SK-N-MC (cell line): ENCODE data around the gene IFNGR2.
"Not testable (repeated sequence)": the region's sequence is repeated elsewhere in the genome, so short reads cannot be mapped to it uniquely, and the experiment has no call there.

Source experiments
- DNase-seq: peaks from one replicate; pipeline ENCODE4 v3.0.0-alpha.2; 2011; ENCODE audit warnings: low read depth, low spot score
- H3K27ac ChIP-seq: fragments of 200-600 bp; sonication (generic); 2 replicates; pipeline ENCODE4 v1.5.1; 2016; ENCODE audit warnings: mixed run types
- H3K36me3 ChIP-seq: fragments of 200-600 bp; sonication (generic); 2 replicates; pipeline ENCODE4 v1.6.1; 2017; ENCODE audit warnings: antibody characterized with exemption, low read length, mixed read lengths; ENCODE audit not compliant: insufficient read depth
- H3K4me3 ChIP-seq: fragments of 200-600 bp; sonication (generic); 2 replicates; pipeline ENCODE4 v1.5.1; 2016
- H3K9ac ChIP-seq: fragments of 200-600 bp; sonication (generic); 2 replicates; pipeline ENCODE4 v1.8.0; 2017; ENCODE audit warnings: mixed run types, mixed read lengths; ENCODE audit not compliant: insufficient read length
- H3K9me3 ChIP-seq: fragments of 200-600 bp; sonication (generic); 2 replicates; pipeline ENCODE4 v1.6.1; 2017; ENCODE audit warnings: low read depth, mild to moderate bottlenecking, antibody characterized with exemption, low read length, moderate library complexity, mixed read lengths
- EZH2 ChIP-seq: fragments of 200-600 bp; sonication (generic); IDR thresholded peaks from one replicate; pipeline ENCODE4 v1.6.1; 2017; ENCODE audit warnings: antibody characterized with exemption
- FOXP2 ChIP-seq: optimal IDR thresholded peaks from 2 replicates; pipeline ENCODE3; 2011; ENCODE audit warnings: mild to moderate bottlenecking, moderate library complexity; ENCODE audit not compliant: insufficient read depth; ENCODE audit errors: extremely low read length, control extremely low read depth
- POLR2AphosphoS5 ChIP-seq: IDR thresholded peaks from 2 replicates; pipeline ENCODE4 v1.6.1; 2012; ENCODE audit warnings: mild to moderate bottlenecking, low read depth, low read length, borderline replicate concordance

IFNGR2 gene

GRCh38 chr21:33371366-33371765 is 31.8 kb upstream of the IFNGR2 start:
- H3K27ac ChIP-seq: no peak overlapping the region
- no peak for DNase-seq
- no peak overlapping the region for H3K9ac ChIP-seq
- no peak for TF ChIP-seq FOXP2
- no peak for TF ChIP-seq POLR2AphosphoS5
- TF ChIP-seq EZH2: no peak
- peaks cover 5% of the 10 kb centered on the region; the same call in 1 of the 2 replicates for H3K9me3 ChIP-seq
- H3K4me3 ChIP-seq: no peak overlapping the region
- no peaks in the 10 kb centered on the region for H3K36me3 ChIP-seq

DNA sequence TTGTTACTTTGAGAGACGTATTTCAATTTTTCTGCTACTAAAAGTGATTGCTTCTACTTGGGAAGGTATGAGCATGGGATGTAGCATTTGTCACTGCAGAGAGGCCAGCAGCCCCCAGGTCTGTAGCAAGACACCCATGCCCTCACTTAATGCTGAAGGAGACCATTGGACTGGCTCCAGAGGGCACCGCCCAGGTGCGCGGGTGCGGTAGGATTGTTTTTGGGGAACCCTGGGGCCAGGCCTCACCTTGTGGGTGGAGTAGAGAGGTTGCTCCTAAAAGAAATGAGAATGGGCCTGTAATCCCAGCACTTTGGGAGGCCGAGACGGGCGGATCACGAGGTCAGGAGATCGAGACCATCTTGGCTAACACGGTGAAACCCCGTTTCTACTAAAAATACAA is 30.6 kb upstream of the IFNGR2 start:
- H3K36me3 ChIP-seq: no peaks in the 10 kb centered on the region
- TF ChIP-seq FOXP2 (no peak), EZH2 (no peak), POLR2AphosphoS5 (no peak)
- H3K9me3 ChIP-seq: no peaks in the 10 kb centered on the region; the same call in 1 of the 2 replicates
- no peak overlapping the region for H3K27ac ChIP-seq
- no peak for DNase-seq
- no peak overlapping the region for H3K4me3 ChIP-seq
- no peak overlapping the region for H3K9ac ChIP-seq

DNA sequence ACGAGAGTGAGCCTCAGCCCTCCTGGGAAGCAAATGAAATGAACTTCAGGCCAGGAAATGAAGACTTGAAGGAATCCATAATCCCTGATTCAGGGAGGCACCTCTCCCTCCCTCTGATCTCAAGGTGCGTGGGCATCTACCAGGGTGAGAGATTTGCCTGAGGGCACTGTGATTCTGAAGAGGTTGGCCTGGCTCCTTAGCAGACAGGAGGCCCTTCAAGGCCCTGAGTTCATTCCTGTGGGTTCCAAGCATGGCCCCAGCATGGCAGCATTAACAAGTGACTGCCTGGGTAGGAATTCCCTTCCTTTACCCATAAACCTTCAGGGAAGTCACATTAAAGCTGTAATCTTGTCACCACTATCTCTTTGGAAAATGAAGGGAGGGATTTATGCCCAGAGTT is 29.8 kb upstream of the IFNGR2 start:
- TF ChIP-seq FOXP2 (no peak), EZH2 (no peak), POLR2AphosphoS5 (no peak)
- Histone ChIP-seq H3K9ac (no peak overlapping the region), H3K9me3 (no peaks in the 10 kb centered on the region; the same call in 1 of the 2 replicates), H3K4me3 (no peak overlapping the region), H3K36me3 (no peaks in the 10 kb centered on the region), H3K27ac (no peak overlapping the region)
- no peak for DNase-seq

DNA sequence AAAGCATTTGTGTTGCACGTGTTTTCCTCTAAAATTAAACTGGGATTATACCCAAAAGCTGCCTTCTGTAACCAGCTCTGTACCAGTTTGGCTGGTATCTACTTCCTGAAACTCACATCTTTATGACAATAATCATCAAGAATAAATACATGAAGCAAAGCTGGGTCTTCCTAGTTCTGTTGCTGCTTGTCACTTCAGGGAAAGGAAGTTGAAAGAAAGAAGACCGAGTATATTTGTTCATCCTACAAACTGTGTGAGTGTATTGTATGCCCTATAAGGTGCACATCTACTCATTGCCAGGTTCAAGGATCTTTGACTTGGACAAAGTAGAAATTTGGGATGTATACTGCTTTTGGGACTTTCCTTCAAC is 29.1 kb upstream of the IFNGR2 start:
- Histone ChIP-seq H3K9ac (no peak overlapping the region), H3K27ac (no peak overlapping the region)

GRCh38 chr21:33374450-33375096 is 28.6 kb upstream of the IFNGR2 start:
- H3K9ac ChIP-seq: no peak overlapping the region
- TF ChIP-seq EZH2: no peak
- no peak for TF ChIP-seq POLR2AphosphoS5
- no peak for TF ChIP-seq FOXP2
- peak; percentile 32 for DNase-seq
- no peaks in the 10 kb centered on the region for H3K9me3 ChIP-seq
- no peak overlapping the region for H3K27ac ChIP-seq
- H3K36me3 ChIP-seq: no peaks in the 10 kb centered on the region
- H3K4me3 ChIP-seq: no peak overlapping the region

More for the DNA sequence above, 29.1 kb upstream of the IFNGR2 start:
- no peak for DNase-seq
- H3K36me3 ChIP-seq: no peaks in the 10 kb centered on the region
- no peaks in the 10 kb centered on the region for H3K9me3 ChIP-seq
- TF ChIP-seq POLR2AphosphoS5 (no peak), FOXP2 (no peak), EZH2 (no peak)
- no peak overlapping the region for H3K4me3 ChIP-seq

GRCh38 chr21:33375101-33375644 is 28.0 kb upstream of the IFNGR2 start:
- Histone ChIP-seq H3K4me3 (no peak overlapping the region), H3K27ac (no peak overlapping the region), H3K9ac (no peak overlapping the region), H3K9me3 (no peaks in the 10 kb centered on the region), H3K36me3 (no peaks in the 10 kb centered on the region)
- no peak for DNase-seq
- TF ChIP-seq FOXP2 (no peak), EZH2 (no peak), POLR2AphosphoS5 (no peak)

DNA sequence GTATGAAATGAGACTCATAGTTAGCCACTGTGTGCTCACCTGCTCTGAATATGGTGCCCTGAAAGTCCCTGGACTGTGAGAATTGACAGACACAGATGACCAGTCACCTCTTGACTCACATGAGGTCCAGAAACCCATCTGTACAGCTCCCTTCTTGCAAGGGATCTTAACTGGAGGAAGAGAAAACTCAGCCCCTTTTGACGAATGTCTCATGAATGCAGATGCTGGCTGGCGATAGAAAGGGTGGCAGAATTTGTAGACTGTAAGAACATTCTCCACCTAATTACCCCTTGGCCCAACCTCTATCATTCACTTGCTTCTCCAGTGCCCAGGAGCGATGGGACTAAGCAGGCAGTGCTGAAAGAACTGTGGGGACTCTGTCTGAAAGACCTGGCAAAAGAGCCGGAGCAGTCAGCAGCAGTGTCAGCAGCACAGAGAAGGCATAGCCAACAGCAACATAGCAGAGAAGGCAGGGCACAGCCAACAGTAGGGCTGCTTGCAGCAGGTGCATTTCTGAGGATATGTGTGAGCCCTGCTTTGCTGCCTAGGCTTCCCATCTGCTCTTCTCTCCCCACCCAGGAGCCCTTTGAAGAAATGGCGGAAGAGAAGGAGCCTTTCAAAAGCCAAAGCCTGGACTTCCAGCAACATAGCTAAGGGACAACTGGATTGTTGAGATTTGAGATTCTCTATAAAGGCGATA is 25.8 kb upstream of the IFNGR2 start:
- no peak for TF ChIP-seq EZH2
- no peak for TF ChIP-seq FOXP2
- TF ChIP-seq POLR2AphosphoS5: no peak
- Histone ChIP-seq H3K36me3 (no peaks in the 10 kb centered on the region), H3K9ac (no peak overlapping the region), H3K27ac (no peak overlapping the region), H3K4me3 (no peak overlapping the region), H3K9me3 (no peaks in the 10 kb centered on the region)
- no peak for DNase-seq

GRCh38 chr21:33378081-33378480 is 25.1 kb upstream of the IFNGR2 start:
- H3K4me3 ChIP-seq: no peak overlapping the region
- H3K27ac ChIP-seq: no peak overlapping the region
- TF ChIP-seq FOXP2: no peak
- TF ChIP-seq EZH2: no peak
- no peak for TF ChIP-seq POLR2AphosphoS5
- H3K9me3 ChIP-seq: no peaks in the 10 kb centered on the region
- no peak for DNase-seq
- no peak overlapping the region for H3K9ac ChIP-seq
- no peaks in the 10 kb centered on the region for H3K36me3 ChIP-seq

DNA sequence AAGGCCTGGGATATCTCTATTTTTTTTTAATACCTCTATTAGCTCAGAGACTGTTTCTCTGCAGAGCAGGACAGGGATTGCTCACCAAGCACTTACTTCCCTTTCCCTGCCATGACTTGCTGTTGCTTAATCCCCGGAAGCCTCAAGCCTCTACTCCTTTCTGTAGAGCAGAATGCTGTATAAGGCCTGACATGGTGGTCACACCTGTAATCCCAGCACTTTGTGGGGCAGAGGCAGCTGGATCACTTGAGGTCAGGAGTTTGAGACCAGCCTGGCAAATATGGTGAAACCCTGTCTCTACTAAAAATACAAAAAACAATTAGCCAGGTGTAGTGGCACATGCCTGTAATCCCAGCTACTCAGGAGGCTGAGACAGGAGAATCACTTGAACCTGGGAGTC is 23.3 kb upstream of the IFNGR2 start:
- H3K27ac ChIP-seq, H3K9ac ChIP-seq, DNase-seq, H3K4me3 ChIP-seq, H3K9me3 ChIP-seq, H3K36me3 ChIP-seq: not testable (repeated sequence)
